GM21528 (cell line): ENCODE measurements around the gene TLE2.
A peak's percentile ranks its signal among the peaks of the same experiment; 100 is the strongest.
"Not testable (repeated sequence)": the region's sequence is repeated elsewhere in the genome, so short reads cannot be mapped to it uniquely, and the experiment has no call there.

ENCODE experiments used
- ATAC-seq: cut with Tn5 transposase; IDR thresholded peaks from one replicate; pipeline ENCODE4 v1.9.1; 2021; ENCODE audit warnings: mild to moderate bottlenecking, moderate library complexity; ENCODE audit not compliant: unreplicated experiment, low FRiP score

Gene TLE2

GRCh38 chr19:3038214-3038613 is 9.1 kb upstream of the TLE2 start:
- no peak for ATAC-seq

GRCh38 chr19:3036977-3037544 is 8.0 kb upstream of the TLE2 start:
- not testable (repeated sequence) for ATAC-seq

- peak; percentile 47 for ATAC-seq
Observed at GRCh38 chr19:3036119-3036976, 7.3 kb upstream of the TLE2 start.

DNA sequence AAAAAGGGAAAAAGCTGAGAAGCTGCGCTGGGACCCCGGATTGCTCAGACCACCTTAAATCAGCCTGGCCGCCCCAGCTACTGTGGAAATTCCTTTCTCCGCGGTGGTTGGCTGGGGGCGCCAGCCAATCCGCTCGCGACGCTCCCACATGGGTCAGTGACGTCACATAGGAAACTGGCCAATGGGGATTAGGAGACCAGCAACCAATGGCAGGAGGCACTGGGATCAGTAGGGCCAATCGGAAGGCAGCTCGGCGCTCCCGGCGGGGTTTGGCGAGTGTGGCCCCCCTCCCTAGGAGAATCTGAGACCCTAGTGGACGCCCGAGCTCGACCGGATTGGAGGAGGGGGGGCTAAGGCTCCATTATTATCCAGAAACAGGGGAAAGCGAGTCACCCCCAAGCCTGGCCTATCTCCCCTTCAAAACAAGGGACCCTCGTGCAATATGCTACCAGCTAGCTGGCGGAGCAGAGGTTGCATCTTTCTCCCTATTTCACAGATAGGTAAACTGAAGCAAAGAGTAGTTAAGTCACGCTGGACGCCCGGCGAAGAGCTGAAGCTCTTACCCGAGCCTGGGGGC is 6.5 kb upstream of the TLE2 start:
- ATAC-seq: peak; percentile 82

DNA sequence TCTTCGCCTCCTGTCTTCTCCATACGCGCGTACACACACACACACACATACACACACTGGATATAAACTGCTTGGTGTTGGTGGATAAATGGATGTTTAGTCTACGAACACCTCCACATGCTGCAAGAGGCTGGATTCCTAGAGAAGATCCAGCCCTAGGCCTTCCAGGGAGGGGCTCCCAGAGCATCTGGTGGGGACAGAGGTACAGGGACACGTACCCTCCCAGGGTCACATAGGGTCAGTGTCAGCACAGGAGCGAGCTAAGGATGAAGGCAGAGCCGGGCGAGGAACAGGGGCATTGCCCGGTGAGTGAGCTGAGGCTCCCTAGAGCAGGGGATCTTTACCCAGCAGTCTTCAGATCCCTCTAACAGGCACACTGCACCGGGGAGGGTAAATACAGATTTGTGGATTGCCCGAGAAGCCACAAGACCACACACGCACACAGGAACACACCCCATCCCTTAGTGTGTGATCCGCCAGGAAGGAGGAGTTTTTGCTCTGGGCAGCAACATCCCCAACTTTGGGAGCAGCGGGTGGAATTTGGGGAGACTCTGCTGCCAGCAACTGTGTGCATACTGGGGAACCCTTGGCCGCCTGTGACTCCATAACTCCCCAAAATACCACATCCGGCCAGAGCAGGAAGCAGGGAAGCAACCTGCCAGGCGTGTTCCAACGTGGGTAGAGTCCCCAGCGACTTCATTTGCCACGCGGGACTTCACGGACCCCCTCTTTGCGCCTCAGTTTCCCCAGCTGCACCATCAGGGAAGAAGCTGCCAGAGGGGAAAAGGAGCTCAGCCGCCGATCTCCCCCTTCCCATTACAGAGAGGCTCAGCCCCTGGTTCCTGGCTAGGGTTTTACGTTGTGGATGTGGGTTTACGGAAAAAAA is 5.8 kb upstream of the TLE2 start:
- ATAC-seq: no peak

- ATAC-seq: no peak
Observed at GRCh38 chr19:3034406-3034655, 5.3 kb upstream of the TLE2 start.

DNA sequence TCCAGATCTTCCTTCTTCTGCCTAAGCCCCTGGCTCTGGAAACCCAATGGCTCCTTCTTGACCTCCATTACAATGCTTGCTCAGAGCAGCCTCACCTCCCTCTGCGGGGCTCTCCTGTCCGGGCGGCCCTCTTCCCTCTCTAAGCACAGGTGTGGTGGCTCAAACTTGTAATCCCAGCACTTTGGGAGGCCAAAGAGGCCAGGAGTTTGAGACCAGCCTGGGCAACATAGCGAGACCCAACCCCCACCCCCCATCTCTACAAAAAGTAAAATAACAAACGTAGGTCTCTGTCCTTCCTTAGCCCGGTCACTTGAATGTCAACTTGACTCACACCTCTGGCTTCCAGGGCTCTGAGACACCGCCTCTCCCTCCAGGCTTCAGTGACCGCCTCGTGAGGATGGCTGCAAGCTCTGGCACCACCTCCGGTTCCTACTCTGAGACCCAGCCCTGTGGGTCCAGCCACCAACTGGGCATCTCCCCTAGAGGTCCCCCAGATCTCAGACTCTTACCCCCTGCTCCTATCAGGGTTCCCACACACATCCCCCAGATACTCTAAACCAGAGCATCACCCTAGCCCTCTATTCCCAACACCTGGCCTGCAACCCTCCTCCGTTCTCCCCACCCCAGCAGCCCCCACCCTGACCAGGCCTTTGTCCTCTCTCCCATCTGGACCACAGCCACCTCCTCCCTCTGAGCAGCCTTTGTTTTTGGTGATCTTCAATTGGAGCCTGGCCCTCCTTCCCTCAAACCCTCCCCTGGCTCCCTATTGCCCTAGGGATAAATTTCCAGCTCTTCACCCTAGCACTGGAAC is 4.7 kb upstream of the TLE2 start:
- no peak for ATAC-seq

DNA sequence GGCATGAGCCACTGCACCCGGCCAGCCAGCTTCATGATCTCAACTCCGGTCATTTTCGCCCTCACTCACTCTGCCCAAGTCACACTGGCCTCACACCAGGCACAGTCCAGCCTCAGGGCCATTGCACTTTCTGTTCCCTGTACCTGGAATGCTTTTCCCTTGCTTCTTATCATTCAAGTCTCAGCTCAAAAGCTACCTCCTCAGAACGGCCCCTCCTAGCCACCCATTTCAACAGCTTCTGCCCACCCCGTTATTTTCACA is 2.5 kb upstream of the TLE2 start:
- no peak for ATAC-seq

DNA sequence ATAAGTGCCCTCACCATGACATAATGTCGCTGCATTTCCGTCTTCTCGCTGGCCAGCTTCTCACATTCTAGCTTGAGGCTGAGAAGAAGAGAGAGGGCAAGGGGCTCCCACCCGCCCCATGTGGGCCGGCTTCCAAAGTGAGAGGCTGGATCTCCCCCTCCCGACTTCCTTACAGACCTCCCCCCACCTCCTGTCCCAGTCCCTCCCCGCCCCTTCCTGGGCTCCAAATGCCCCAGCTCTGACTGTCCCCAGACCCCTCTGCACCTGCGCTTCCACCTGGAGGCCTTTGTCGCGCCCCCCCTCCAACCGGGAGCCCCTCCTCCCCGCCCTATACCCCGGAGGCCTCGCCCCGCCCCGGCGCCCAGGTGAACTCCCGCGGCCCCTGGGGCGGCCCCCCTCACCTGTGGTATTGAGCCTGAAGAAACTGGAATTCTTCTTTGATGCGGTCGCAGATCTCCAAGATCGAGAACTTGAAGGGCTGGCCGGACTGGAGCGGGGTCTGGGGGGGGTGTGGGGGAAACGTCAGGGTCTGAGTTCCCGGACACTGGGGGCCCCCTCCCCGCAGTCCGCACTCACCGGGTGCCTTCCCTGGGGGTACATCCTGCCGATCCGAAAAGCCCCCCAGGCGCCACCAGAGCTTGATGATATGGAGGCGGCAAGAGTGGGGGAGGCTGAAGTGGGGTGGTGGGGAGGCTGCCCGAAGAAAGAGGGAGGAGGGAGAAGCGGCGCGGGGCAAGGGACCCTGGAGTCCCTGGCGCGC is 595 bp downstream of the TLE2 start:
- ATAC-seq: no peak

GRCh38 chr19:3027981-3028304 is 1.1 kb downstream of the TLE2 start:
- ATAC-seq: no peak

DNA sequence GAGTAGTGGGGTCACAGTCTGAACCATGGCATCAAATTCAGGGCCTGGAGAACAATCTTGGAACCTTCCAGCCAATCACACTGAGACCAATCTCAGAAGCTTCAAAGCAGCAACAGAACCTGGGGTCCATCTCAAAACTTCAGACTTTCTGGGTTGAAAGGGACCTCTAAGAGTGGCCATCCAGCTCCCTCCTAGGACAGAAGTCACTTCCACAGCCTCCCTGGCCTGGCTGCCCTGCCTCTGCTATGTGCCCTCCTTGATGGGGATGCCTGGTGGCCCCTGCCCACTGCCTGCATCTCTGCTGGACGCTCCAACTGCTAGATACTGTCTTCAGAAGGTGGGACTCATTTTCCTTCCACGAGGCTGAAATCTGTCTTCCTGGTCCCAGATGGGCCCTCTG is 1.8 kb downstream of the TLE2 start:
- ATAC-seq: no peak

DNA sequence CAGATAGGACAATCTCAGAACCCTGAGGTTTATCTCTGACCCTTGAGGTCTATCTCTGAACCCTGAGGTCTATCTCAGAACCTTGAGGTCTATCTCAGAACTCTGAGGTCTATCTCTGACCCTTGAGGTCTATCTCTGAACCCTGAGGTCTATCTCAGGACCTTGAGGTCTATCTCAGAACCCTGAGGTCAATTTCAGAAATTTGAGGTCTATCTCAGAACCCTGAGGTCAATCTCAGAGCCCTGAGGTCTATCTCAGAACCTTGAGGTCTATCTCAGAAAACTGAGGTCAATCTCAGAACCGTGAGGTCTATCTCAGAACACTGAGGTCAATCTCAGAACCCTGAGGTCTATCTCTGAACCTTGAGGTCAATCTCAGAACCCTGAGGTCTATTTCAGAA is 2.3 kb downstream of the TLE2 start:
- ATAC-seq: no peak

- no peak for ATAC-seq
Observed at GRCh38 chr19:3025549-3025886, 3.6 kb downstream of the TLE2 start.

DNA sequence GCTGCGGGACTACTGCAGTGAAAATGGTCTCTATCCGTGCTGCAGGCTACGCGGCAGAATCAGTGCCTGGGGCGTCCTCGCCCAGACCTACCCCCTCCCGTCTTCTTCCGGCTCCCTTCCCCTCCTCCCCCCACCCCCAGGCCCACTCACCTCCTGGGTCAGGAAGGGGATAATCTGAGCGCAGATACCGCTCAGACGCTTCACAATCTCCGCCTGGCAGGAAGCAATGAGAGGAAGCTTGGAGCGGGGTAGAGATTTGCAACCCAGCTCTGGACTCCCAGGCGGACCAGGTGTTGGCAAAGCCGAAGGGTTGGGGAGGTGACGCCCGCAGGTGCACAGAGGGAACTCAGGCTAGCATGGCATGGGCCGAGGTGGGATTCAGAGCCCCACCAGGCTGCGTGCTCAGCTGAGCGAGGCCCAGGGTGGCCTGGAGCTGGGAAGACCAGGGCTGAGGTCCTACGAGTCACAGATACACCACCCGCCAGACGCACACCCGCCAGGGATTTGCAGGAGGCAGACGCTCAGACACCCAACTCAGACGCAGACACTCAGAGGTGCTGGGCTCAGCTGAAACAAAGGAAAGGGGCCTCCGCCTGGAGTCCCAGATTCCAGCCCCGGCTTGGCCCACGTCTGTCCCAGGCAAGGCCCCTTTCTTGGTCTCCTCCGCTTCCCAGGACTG is 4.1 kb downstream of the TLE2 start:
- no peak for ATAC-seq

DNA sequence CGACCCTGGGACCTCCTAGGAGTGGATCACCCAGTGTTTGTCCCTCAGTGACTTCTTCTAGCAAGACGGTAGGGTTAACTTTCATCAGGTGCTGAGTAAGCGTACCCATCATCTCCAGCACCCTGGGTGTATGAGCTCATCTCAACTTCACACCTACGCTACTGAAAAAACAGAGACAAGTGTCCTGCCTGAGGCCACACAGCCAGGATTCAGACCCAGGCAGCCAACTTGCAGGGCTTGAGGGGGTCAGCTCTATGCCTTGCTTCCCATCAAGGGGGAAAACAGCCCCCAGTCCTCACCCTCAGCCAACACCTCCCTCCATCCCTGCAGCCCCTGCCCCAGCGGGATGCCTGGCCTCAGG is 4.6 kb downstream of the TLE2 start:
- ATAC-seq: no peak

GRCh38 chr19:3020321-3020960 is 8.6 kb downstream of the TLE2 start:
- no peak for ATAC-seq

GRCh38 chr19:3019211-3019854 is 9.7 kb downstream of the TLE2 start:
- ATAC-seq: no peak

DNA sequence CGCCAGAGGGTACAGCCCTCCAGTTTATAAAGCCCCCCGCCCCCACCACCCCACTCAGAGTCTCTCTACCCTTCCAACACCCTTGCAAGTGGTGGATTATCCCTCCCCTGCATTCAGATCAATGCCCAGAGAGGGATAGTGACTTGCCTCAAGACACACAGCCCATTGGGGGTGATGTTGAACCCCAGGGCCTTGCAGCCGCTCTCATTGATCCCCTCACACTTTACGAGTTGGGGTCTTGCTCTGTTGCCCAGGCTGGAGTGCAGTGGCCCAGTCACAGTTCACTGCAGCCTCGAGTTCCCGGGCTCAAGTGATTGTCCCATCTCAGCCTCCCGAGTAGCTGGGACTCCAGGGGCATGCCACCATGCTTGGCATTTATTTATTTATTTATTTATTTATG is 11.2 kb downstream of the TLE2 start:
- ATAC-seq: no peak
